ENCODE measurements around the gene WNT9A. TPM values are rescaled to one million over a fixed set of nuclear protein-coding genes. Genes with fewer than 3 reads are reported as not detected.
A peak's percentile ranks its signal among the peaks of the same experiment; 100 is the strongest.

WNT9A gene
- total RNA-seq, 3 donors from 2014 or later (not counting 1 experiment from before 2014, with no cell fraction given), result not detected

GRCh38 chr1:227949341-227949921 is 1.7 kb upstream of the WNT9A start:
- Mint-ChIP-seq H3K27me3 (ENCODE audit: low read depth in 2 of 2) (peaks cover 15 to 36% of the 10 kb centered on the region in 2 donors), H3K27ac (no peak overlapping the region), H3K9me3 (no peaks in the 10 kb centered on the region), H3K4me1 (peaks cover 8 to 16% of the 10 kb centered on the region in 2 donors), H3K4me3 (no peak overlapping the region), H3K36me3 (no peaks in the 10 kb centered on the region)
- no peak for TF ChIP-seq CTCF (IDR thresholded peaks at IDR 0.05)
- Histone ChIP-seq H3K9me3 (ENCODE audit: control insufficient read depth, insufficient read depth, low read length) (no peaks in the 10 kb centered on the region), H3K4me1 (ENCODE audit: control insufficient read depth, insufficient read depth, low read length) (peaks cover 16% of the 10 kb centered on the region), H3K36me3 (ENCODE audit: control insufficient read depth, insufficient read depth, low read length) (no peaks in the 10 kb centered on the region), H3K4me3 (ENCODE audit: low read length) (no peak overlapping the region), H3K27me3 (ENCODE audit: control insufficient read depth, insufficient read depth, low read length) (peaks cover 26% of the 10 kb centered on the region), H3K27ac (ENCODE audit: low read length) (no peak overlapping the region)
- intact Hi-C loops (cut with micrococcal nuclease), result no loop called here
- WGBS (ENCODE audit: insufficient coverage), result 77% methylated on average over 11 of the region's 11 CpGs
- DNase-seq (no peak), ATAC-seq (no peak)

GRCh38 chr1:227948493-227949260 is 945 bp upstream of the WNT9A start:
- DNase-seq (no peak), ATAC-seq (no peak)
- 36% methylated on average over 25 of the region's 25 CpGs for WGBS (ENCODE audit: insufficient coverage)
- Histone ChIP-seq H3K4me3 (ENCODE audit: low read length) (no peak overlapping the region), H3K4me1 (ENCODE audit: control insufficient read depth, insufficient read depth, low read length) (peaks cover 16% of the 10 kb centered on the region), H3K9me3 (ENCODE audit: control insufficient read depth, insufficient read depth, low read length) (no peaks in the 10 kb centered on the region), H3K27ac (ENCODE audit: low read length) (no peak overlapping the region), H3K27me3 (ENCODE audit: control insufficient read depth, insufficient read depth, low read length) (peaks cover 26% of the 10 kb centered on the region), H3K36me3 (ENCODE audit: control insufficient read depth, insufficient read depth, low read length) (no peaks in the 10 kb centered on the region)
- peaks cover 8 to 16% of the 10 kb centered on the region in 2 donors for H3K4me1 Mint-ChIP-seq
- no peaks in the 10 kb centered on the region for H3K9me3 Mint-ChIP-seq
- peaks cover 15 to 40% of the 10 kb centered on the region in 2 donors for H3K27me3 Mint-ChIP-seq (ENCODE audit: low read depth in 2 of 2)
- TF ChIP-seq CTCF (IDR thresholded peaks at IDR 0.05), result no peak
- intact Hi-C loops (cut with micrococcal nuclease), result no loop called here
- no peak overlapping the region for H3K27ac Mint-ChIP-seq
- peak overlapping the region; percentile 53 for H3K4me3 Mint-ChIP-seq
- H3K36me3 Mint-ChIP-seq, result no peaks in the 10 kb centered on the region

- Histone ChIP-seq H3K36me3 (ENCODE audit: control insufficient read depth, insufficient read depth, low read length) (no peaks in the 10 kb centered on the region), H3K27me3 (ENCODE audit: control insufficient read depth, insufficient read depth, low read length) (peaks cover 26% of the 10 kb centered on the region), H3K4me3 (ENCODE audit: low read length) (no peak overlapping the region), H3K27ac (ENCODE audit: low read length) (no peak overlapping the region), H3K9me3 (ENCODE audit: control insufficient read depth, insufficient read depth, low read length) (no peaks in the 10 kb centered on the region), H3K4me1 (ENCODE audit: control insufficient read depth, insufficient read depth, low read length) (peaks cover 16% of the 10 kb centered on the region)
- Mint-ChIP-seq H3K36me3 (no peaks in the 10 kb centered on the region), H3K27ac (no peak overlapping the region), H3K4me1 (peaks cover 8 to 16% of the 10 kb centered on the region in 2 donors), H3K27me3 (ENCODE audit: low read depth in 2 of 2) (peaks cover 22 to 43% of the 10 kb centered on the region in 2 donors), H3K4me3 (peak overlapping the region; percentile 80), H3K9me3 (no peaks in the 10 kb centered on the region)
- WGBS (ENCODE audit: insufficient coverage), result under 1% methylated on average over 36 of the region's 36 CpGs
- no peak for TF ChIP-seq CTCF (IDR thresholded peaks at IDR 0.05)
- DNase-seq (peak in 1 of 2 donors; percentile 12), ATAC-seq (peak in 1 of 3 donors; percentile 8)
- intact Hi-C loops (cut with micrococcal nuclease), result loop anchor here (2.0 kb wide), 1 partner anchor 185 kb away; no protein-coding TSS in a partner anchor
Measured at GRCh38 chr1:227947386-227947675, 401 bp downstream of the WNT9A start.

All from natural killer cell (primary cell).